ENCODE results near the gene LYZL1.

- TF ChIP-seq, protein P1, sequence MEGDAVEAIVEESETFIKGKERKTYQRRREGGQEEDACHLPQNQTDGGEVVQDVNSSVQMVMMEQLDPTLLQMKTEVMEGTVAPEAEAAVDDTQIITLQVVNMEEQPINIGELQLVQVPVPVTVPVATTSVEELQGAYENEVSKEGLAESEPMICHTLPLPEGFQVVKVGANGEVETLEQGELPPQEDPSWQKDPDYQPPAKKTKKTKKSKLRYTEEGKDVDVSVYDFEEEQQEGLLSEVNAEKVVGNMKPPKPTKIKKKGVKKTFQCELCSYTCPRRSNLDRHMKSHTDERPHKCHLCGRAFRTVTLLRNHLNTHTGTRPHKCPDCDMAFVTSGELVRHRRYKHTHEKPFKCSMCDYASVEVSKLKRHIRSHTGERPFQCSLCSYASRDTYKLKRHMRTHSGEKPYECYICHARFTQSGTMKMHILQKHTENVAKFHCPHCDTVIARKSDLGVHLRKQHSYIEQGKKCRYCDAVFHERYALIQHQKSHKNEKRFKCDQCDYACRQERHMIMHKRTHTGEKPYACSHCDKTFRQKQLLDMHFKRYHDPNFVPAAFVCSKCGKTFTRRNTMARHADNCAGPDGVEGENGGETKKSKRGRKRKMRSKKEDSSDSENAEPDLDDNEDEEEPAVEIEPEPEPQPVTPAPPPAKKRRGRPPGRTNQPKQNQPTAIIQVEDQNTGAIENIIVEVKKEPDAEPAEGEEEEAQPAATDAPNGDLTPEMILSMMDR (IDR thresholded peaks at IDR 0.05): no peak
- TF ChIP-seq EP300 (IDR thresholded peaks at IDR 0.05) (no peak), POLR2AphosphoS5 (IDR thresholded peaks at IDR 0.05) (no peak), POLR2A (IDR thresholded peaks at IDR 0.05) (no peak)
These were observed 32.8 kb downstream of the LYZL1 start for GRCh38 chr10:29321656-29322055.
